ENCODE measurements around the gene RUFY3.
"Not testable (repeated sequence)": the region's sequence is repeated elsewhere in the genome, so short reads cannot be mapped to it uniquely, and the experiment has no call there.

RUFY3 gene

GRCh38 chr4:70721747-70722146 is at the start of gene RUFY3:
RUFY3 (plus strand) TSS chr4:70721964; CDS start chr4:70722574, 610 bp downstream.
- peak; percentile 74 for DNase-seq

GRCh38 chr4:70674191-70674590 is 47.6 kb upstream of the RUFY3 start:
- DNase-seq = no peak

- no peak for DNase-seq
Measured at GRCh38 chr4:70674731-70675130, 47.0 kb upstream of the RUFY3 start.

GRCh38 chr4:70676554-70677090 is 45.1 kb upstream of the RUFY3 start:
- no peak for DNase-seq

- no peak for DNase-seq
Measured at GRCh38 chr4:70678383-70678999, 43.3 kb upstream of the RUFY3 start.

- no peak for DNase-seq
Measured at GRCh38 chr4:70680934-70681333, 40.8 kb upstream of the RUFY3 start.

- DNase-seq = no peak
Measured at GRCh38 chr4:70681704-70682103, 40.1 kb upstream of the RUFY3 start.

- not testable (repeated sequence) for DNase-seq
Measured at GRCh38 chr4:70682142-70682541, 39.6 kb upstream of the RUFY3 start.

GRCh38 chr4:70687392-70687791 is 34.4 kb upstream of the RUFY3 start:
- no peak for DNase-seq

- peak; percentile 93 for DNase-seq
Measured at GRCh38 chr4:70687821-70688794, 33.7 kb upstream of the RUFY3 start, which contains the start of gene UTP3. UTP3 (plus strand) TSS chr4:70688532; CDS start chr4:70688678, 146 bp downstream.

- DNase-seq = no peak
Measured at GRCh38 chr4:70688795-70689231, 33.0 kb upstream of the RUFY3 start.

- no peak for DNase-seq
Measured at GRCh38 chr4:70691661-70692060, 30.1 kb upstream of the RUFY3 start.

- not testable (repeated sequence) for DNase-seq
Measured at GRCh38 chr4:70694633-70695032, 27.1 kb upstream of the RUFY3 start.

- not testable (repeated sequence) for DNase-seq
Measured at GRCh38 chr4:70698435-70698834, 23.3 kb upstream of the RUFY3 start.

- no peak for DNase-seq
Measured at GRCh38 chr4:70700712-70701111, 21.1 kb upstream of the RUFY3 start.

GRCh38 chr4:70701271-70701670 is 20.5 kb upstream of the RUFY3 start:
- DNase-seq = no peak

- DNase-seq = not testable (repeated sequence)
Measured at GRCh38 chr4:70702592-70702991, 19.2 kb upstream of the RUFY3 start.

- DNase-seq = peak; percentile 38
Measured at GRCh38 chr4:70703619-70704214, 18.0 kb upstream of the RUFY3 start.

- no peak for DNase-seq
Measured at GRCh38 chr4:70704215-70704930, 17.4 kb upstream of the RUFY3 start.

GRCh38 chr4:70704931-70705182 is 16.9 kb upstream of the RUFY3 start:
- no peak for DNase-seq

GRCh38 chr4:70705183-70706043 is 16.4 kb upstream of the RUFY3 start:
- DNase-seq = no peak

GRCh38 chr4:70706044-70706461 is 15.7 kb upstream of the RUFY3 start:
- DNase-seq = no peak
